ENCODE results near the gene CHPT1.

CHPT1 gene

DNA sequence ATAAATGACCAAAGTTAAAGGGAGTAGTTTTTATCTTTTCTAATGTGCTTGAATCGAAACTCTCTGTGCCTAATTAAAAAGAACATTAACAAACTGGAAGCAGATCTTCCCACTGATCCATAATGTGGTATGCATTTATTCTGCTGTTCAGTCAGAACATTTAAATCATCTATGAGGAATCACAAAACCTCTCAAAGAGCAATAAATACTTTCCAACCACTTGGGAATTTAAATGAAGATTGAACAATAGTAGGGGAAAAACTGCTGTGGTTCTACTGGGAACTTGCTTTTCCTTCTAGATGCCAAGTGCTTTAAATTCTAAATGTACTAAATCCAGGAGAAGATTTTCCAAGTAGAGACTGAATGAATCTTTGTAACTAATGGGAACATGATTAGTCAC is 12.3 kb upstream of the CHPT1 start:
- no peak for DNase-seq (ENCODE audit: low read depth in 2 of 2)

DNA sequence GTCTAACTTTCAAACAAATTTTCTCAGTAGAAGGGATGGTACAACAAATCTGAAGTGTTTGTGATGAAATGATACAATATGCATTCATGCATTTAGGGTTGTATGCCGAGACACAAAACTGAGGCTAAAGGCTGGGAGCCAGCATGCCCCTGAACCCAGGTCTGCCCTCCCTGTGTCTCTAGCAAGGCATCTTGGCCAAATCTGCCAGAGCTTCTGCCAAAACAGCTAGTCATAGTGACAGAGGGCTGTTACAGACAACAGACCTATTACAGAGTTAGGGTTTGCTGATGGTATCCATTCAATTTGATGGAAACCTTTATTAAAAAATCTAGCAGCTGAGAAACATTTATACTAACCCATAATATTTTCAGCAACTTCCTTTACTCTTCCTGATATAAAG is 11.3 kb upstream of the CHPT1 start:
- no peak for DNase-seq (ENCODE audit: low read depth in 2 of 2)

DNA sequence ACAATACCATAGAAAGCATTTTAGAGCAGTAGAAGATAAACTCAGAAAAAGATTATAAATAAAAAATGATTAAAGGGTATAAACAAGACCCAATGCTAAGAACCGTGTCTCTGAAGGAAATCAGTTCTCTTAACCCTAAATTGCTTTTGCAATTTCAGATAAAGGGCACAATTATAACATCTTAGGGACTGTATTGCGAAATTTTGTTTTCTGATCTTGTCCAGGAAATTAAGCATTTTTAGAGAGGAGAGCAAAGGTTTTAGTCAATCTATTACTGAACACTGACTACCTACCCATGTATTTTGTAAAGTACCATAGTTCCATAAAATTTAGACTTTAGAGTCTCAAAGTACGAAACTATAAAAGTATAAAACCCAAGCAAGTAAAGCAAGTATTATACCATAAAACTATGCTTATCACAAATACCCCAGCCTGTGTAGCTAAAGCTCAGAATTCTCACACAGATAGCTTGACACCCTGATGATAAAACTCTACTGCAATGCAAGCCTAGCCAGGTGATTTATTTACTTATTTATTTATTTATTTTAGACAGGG is 6.8 kb upstream of the CHPT1 start:
- DNase-seq (ENCODE audit: low read depth in 2 of 2) = no peak

DNA sequence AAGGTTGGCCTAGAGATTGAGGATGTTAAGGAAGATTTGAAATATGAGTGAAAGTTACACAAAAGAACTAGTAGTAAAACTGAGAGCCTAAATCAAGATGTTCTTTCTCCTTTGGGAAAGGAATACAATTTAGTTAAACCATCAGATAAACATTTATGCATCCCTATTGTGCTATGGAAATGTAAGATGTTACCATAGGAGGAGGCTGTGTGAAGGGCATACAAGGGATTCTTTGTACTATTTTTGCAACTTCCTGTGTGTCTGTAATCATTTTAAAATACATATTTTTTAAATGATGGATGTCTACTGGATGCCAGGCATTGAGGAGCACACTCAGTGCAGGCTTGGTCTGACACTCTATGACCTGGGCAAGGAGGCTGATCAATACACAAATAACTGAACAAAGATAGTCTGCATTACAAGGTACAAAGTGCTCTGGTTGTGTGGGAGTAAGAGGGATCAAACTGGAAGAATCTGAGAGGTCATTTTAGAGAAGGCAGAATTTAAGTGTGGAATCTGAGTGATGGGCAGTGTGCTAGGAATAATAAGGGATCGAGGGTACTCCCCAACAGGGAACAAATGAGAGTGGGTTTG is 5.8 kb upstream of the CHPT1 start:
- no peak for DNase-seq (ENCODE audit: low read depth in 2 of 2)

DNA sequence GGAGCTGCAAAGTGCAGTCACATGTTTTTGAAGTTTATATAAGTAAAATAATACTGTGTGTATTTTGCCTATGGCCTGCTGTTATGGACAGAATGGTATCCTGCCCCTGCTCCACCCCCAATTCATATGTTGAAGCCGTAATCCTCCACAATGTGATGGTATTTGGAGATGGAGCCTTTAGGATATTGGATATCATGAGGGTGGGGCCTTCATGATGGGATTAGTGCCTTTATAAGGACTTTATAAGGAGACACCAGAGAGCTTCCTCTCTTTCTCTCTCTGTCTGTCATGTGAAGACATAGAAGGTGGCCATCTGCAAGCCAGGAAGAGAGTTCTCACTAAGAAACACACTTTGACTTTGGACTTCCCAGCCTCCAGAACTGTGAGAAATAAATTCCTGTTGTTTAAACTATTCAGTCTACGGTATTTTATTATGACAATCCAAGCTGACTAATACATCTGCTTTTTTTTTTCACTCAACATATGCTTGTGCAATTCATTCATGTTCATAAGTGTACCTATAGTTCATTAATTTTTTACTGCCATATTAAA is 3.1 kb upstream of the CHPT1 start:
- no peak for DNase-seq (ENCODE audit: low read depth in 2 of 2)

DNA sequence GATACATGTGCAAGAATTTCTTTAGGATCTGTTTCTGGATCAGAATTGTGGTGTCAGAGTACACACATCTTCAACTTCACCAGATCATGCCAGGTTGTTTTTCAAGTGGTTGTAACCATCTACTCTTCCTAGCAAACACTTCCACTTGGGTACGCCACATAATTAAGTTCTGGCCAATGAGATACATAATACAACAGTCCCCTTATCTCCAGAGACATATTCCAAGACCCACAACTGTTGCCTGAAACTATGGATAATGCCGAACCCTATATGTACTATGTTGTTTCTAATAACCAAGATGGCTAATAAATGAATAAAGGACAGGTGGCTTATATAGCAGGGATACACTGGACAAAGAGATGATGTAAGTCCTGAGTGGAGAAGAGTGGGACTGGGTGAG is 2.5 kb upstream of the CHPT1 start:
- DNase-seq (ENCODE audit: low read depth in 2 of 2) = no peak

DNA sequence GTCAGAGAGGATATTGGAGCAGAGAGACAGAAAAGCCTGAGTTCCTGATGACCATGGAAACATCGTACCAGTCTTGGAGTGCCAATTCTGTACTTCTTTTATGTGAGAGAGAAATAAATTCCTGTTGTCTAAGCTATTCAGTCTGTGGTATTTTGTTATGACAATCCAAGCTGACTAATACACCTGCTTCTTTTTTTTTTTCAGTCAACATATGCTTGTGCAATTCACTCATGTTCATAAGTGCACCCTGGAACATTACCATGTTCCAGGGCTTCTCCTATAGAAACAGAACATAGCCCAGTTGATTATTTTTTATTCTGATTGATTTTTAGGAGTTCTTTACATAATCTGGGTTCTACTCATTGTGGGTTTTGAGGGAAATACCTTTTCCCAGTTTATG is 1.7 kb upstream of the CHPT1 start:
- DNase-seq (ENCODE audit: low read depth in 2 of 2) = no peak

DNA sequence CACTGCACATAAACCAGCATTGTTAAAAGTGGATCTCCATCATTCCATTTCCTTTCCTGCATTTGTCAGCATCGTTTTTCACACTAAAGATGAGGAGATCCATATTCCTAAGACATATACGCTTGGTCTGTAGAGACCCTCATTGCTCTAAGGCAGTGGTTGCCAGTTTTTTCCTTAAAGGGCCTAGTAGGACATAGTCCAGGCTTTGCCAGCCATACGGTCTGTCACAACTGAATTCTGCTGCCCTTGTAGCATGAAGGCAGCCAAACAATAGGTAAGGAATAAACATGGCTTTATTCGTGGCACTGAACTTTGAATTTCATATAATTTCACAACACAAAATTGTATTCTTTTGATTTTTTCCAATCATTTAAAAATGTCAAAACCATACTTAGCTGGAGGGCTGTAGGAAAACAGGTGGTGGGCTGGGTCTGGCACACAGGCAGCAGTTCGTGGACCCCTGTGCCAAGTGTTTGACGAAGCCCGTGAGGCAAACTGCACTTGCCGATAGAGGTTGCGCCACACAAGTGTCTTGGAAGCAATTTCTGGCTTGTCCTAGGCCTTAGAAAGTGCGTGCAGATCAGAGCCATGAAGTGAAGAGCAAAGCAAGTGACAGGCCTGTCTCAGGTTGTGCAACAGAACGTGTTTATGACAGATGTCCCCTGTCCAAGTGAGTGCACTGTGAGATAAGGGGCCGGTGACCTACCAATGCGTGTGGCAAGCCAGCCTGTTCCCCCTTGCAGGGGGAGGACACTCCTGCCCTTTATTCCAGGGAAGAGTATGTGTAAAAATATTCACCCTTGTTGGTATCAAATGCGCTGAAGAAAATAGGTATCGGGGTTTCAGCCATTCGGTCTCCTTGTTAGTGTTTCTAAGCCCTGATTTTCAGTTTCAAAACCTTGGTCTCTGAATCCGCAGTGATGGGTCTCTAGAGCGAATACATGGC is 916 bp upstream of the CHPT1 start:
- no peak for DNase-seq (ENCODE audit: low read depth in 2 of 2)

DNA sequence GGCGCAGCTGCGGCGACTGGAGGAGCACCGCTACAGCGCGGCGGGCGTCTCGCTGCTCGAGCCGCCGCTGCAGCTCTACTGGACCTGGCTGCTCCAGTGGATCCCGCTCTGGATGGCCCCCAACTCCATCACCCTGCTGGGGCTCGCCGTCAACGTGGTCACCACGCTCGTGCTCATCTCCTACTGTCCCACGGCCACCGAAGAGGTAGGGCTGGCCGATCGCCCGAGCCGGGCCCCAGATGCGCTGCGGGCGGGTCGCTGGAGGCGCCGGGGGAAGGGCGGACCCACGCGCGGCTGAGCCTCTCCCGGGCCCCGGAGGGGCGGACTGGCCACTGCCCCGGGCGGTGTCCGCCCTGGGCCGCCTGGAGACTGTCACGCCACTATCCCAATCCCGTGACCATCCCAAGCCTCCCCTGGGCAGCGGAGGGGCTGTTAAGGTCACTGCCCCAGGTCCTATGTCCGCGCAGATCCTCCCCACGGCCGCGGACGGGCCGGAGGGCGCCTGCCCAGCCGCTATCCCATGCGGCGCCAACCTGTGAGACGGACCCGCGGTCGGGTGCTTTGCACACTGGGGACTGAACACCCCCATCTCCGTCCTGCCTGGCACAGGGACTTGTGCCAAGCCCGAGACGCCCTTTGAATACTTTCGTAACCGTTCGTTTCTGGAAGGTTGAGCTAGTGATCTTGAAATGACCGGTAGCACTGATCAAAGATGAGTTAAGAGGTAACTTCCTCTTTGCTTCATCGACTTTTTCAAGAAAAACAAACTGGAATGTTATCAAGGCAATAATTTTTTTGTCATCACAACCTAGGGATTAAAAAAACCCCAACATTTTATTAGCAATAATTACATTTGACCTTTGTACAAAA is 725 bp downstream of the CHPT1 start:
- peak in 1 of 2 experiments; percentile 11 for DNase-seq (ENCODE audit: low read depth in 2 of 2)

DNA sequence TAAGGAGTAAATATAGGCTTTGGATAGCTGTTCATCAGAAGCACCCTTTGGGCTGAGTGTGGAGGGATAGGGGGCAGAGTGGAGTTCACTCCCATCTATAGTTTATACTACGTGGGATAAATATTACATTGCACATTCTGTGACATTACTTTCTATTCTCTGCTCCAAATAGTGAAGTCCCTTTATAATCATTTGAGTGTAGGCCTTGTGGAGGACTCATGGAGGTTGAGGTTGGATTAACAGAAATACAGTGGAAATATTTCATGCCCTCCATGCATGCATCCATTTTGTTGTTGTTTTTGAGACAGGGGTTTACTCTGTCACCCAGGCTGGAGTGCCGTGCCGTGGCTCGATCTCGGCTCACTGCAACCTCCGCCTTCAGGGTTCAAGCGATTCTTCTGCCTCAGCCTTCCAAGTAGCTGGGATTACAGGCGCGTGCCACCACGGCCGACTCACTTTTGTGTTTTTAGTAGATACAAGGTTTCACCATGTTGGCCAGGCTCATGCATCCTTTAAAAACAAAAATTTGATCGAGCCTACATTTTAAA is 1.4 kb downstream of the CHPT1 start:
- DNase-seq (ENCODE audit: low read depth in 2 of 2) = no peak

DNA sequence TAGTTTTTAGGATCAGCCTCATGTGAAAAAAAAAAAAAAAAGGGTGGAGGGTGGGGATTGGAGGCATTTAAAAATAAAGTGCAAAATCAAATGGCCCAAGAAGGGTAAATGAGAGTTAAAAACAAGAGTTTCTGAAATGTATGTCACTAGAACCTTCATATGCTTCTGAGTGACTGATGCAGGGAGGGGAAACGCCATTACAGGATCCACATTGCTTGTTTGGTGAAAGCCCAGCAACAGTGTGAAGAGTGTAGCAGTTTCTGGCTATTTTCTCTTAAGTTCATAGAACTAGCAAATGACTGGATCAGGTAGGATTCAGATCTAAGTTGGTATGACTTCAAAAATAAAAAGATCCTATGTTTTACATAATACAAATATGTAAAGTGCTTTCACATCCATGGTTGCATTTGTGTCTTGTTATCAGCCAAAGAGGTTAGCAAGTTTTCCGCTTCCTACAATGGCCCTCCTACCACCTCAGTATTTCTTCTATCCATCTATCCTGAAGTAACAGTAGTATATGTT is 2.9 kb downstream of the CHPT1 start:
- no peak for DNase-seq (ENCODE audit: low read depth in 2 of 2)

DNA sequence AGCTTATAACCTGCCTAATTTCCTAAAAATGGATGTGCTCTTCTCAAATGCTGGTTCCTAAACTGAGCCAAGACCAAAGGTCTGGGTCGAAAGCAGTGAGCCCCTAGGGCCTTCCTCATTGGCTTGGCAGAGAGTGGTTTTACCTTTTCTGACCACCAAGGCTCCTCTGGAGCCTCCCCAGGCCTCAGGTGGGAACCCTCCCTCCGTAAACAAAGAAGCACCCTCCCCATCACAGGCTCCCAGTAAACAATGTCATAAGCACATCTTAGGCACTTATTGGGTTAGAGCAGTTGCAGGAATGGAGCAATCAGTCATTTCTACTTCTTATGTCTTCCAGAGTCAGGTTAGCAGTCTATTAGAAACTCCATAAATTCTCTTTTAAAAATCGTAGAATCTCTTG is 6.0 kb downstream of the CHPT1 start:
- DNase-seq (ENCODE audit: low read depth in 2 of 2) = no peak

DNA sequence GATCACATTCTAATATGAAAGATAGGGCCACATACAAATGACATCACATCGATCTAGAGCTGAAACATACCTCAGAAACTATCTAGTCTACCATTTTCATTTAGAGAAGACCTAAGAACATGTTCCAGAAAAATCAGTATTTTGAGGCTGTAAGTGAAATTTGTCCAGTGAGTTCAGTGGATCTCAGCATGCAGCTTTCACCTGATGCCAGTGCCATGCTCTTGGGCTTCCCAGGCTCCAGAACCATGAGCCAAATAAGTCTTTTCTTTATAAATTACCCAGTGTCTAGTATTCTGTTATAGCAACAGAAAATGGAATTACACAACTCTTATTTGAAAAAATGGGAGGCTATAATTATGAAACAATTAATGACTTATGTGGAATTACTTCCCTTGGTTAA is 9.0 kb downstream of the CHPT1 start:
- DNase-seq (ENCODE audit: low read depth in 2 of 2) = no peak

DNA sequence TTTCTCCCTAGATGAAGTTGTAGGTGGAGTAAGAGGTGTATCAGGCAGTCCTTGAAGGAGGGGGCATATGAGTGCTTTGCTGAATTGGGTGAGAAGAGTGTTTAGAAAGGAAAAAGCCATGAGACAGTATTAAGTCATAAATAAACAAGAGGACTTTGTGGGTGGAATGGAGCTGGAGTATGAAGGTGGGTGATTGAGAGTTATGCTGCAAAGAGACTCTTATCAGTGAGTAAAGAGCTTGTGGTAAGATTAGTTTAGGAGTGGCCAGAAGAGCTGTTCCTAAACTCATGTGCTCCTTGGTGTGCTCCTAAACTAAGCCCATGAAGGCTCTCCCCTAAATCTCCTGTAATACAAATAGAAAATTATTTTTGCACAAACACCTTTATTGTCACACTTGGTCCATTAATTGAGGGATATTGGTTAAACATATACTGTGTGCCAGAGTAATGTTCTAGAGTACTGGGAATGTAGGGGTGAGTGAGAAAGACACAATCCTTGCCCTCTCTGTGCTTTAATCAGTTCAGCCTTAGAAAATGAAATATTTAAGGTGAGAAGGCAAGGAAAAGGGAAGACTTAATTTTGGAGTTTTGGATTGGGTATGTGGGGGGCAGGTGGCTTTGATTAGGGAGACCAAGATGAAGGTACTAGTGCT is 9.8 kb downstream of the CHPT1 start:
- DNase-seq (ENCODE audit: low read depth in 2 of 2) = no peak

DNA sequence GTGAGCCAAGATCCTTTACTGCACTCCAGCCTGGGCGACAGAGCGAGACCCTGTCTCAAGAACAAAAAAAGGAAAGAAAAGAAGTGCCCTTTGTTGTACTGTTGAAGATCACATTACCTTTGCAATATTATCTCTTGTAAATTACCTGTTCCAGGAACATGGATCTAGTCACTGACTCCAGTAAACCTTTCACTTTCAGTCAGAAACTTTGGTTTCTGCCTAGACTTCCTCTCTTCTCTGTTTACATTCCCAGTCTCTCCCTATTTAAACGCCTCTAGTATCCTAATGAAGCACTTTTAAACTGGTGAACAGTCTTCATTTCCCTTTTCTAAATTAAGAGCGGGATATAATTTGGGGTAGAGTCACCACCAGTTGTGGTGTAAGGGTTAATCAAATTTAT is 12.8 kb downstream of the CHPT1 start:
- no peak for DNase-seq (ENCODE audit: low read depth in 2 of 2)

DNA sequence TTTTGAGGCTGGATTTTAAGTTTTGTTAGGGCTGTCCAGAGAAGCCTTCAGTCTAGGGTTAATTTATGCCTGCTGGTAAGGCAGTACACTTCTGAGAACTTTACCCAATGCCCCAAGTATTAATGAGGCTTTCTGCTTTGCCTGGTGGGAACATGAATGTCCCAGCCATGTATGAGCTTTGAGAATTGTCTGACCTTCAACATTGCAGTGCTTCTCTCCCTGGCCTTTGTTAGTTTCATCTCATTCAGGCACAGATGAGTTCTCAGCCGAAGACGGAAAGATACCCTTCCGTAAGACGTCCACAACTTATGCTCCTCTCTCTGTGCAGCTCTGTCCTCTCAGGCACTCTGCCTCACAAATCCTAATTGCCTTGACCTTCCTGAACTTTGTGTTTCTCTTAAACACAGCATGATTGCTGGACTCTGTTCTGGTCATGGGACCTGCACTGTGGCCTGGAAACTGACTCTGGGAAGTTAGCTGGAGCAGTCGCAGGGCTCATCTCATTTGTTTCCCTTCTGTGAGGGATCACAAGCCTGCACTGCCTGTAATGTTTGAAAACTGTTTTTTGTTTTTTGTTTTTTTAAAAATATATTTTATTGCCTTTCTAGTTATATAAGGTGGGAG is 15.7 kb downstream of the CHPT1 start:
- DNase-seq (ENCODE audit: low read depth in 2 of 2) = no peak

DNA sequence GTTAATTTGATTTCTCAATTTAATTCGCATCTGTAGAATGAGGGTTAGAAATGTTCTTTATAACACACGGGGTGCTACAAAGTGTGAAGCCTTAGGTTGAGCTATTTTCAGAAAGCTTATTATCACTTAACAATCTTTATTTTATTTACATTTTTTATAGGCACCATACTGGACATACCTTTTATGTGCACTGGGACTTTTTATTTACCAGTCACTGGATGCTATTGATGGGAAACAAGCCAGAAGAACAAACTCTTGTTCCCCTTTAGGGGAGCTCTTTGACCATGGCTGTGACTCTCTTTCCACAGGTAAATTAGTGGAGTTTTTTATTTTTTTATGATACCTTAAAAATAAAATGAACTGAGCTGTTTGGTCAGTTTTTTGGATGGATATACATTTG is 16.5 kb downstream of the CHPT1 start:
- DNase-seq (ENCODE audit: low read depth in 2 of 2) = no peak

DNA sequence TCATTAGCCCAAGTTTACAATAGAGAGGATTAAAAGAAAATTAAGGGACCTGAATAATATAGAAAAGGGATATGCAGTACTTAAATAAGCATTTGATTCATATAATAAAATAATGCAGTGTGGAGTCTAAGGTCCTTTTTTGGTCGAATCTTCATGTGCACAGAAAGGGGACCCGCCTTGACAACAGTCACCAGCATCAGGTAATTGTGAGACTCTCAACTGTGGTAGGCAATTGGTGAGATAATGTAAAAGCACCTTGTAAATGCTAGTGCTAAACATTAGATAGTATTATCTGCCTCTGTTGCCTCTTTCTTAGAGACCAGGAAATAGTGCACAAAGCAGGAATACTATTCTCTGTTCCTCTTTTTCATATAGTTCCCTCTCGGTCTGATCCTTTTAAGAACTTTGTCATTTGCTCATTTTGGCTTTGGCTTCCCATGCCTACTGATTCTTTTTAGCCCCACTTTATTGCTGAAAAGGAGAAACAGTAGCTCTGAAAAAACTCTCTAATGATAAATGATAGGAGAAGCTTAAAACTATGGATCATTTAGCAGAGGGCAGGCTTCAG is 17.5 kb downstream of the CHPT1 start:
- no peak for DNase-seq (ENCODE audit: low read depth in 2 of 2)

DNA sequence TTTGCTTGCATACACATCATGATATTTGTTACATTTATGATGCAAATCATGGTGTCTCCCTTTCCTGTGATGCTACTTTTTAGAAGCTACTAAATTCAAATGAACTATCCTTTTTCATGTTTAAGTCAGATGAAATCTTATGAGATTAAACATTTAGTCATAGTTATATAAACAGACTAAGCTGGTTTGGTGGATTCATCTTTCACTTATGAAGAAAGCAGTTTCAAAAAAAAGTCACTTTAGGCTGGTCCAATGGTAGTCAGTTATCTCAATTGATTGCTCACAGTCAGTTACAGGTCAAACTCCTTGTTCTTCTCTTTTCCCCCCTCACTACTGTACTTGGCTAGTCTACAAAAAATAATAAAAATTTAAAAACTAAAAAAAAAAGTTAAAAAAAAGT is 22.1 kb downstream of the CHPT1 start:
- DNase-seq (ENCODE audit: low read depth in 2 of 2) = no peak

DNA sequence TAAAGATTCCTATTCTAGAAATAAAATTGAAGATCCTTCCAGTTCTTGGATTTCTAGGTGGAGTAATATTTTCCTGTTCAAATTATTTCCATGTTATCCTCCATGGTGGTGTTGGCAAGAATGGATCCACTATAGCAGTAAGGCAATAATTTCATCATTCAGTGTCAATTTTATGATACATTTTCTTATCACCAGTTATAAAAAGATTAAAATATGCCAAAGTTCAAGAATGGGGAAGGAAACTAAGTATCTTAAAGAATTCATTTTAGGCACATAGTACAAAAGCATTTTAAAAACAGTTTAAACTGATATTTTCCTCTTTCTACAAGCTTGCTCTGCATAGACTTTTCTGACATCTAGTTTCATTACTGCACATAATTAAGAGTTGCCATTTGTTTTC is 22.7 kb downstream of the CHPT1 start:
- DNase-seq (ENCODE audit: low read depth in 2 of 2) = no peak
